Vagina (tissue), 2 donors: ENCODE data around the gene CAMK4.

Experiments used
- POLR2A ChIP-seq, 2 donors: fragments of 450-650 bp; IDR thresholded peaks; one replicate each; pipeline ENCODE4 v1.6.1; 2017; ENCODE audit warnings: antibody characterized with exemption in 2 of 2, mild to moderate bottlenecking in 2 of 2, moderate library complexity in 2 of 2
- TF ChIP-seq, protein P1 (sequence below), 3 experiments: fragments of 450-650 bp in 2 of 3; fragments of 200-600 bp in 1 of 3; sonication (generic) in 1 of 3; IDR thresholded peaks; one replicate each; pipeline ENCODE4 v1.5.1; 2017 to 2019; ENCODE audit warnings: antibody characterized with exemption in 3 of 3, mild to moderate bottlenecking in 2 of 3, moderate library complexity in 2 of 3

DNA sequence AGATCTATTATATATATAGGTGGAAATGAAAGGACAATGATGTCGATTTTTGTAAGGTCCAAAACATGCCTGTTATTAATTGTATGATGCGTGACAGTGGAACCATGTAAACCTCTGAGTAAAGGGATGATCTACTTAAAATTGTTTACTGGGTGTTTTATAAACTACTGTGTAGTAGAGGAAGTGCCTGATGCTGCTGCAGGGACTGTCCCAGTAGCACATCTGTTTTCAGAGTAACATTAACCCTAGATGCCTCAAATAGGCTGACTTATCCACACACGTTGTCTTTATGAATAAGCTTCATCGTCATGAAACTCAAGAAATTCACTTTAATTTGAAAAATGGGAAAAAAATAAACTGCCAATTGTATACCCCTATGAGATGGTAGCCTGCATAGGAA is 1.7 kb downstream of the CAMK4 start:
- TF ChIP-seq, protein P1, sequence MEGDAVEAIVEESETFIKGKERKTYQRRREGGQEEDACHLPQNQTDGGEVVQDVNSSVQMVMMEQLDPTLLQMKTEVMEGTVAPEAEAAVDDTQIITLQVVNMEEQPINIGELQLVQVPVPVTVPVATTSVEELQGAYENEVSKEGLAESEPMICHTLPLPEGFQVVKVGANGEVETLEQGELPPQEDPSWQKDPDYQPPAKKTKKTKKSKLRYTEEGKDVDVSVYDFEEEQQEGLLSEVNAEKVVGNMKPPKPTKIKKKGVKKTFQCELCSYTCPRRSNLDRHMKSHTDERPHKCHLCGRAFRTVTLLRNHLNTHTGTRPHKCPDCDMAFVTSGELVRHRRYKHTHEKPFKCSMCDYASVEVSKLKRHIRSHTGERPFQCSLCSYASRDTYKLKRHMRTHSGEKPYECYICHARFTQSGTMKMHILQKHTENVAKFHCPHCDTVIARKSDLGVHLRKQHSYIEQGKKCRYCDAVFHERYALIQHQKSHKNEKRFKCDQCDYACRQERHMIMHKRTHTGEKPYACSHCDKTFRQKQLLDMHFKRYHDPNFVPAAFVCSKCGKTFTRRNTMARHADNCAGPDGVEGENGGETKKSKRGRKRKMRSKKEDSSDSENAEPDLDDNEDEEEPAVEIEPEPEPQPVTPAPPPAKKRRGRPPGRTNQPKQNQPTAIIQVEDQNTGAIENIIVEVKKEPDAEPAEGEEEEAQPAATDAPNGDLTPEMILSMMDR (IDR thresholded peaks at IDR 0.05): no peak
- TF ChIP-seq POLR2A (IDR thresholded peaks at IDR 0.05): no peak
